ENCODE data around the gene IMP4. TPM values are rescaled to one million over a fixed set of nuclear protein-coding genes. Genes with fewer than 3 reads are reported as not detected.

The IMP4 gene
- total and polyA plus RNA-seq, 2 experiments from 2014 or later, result 87.8 to 147 TPM

- Histone ChIP-seq H3K4me3 (no peak overlapping the region), H2AFZ (no peak overlapping the region), H3K4me2 (no peak overlapping the region), H3K36me3 (ENCODE audit: insufficient read depth) (no peaks in the 10 kb centered on the region), H3F3A (replicated peaks; ENCODE audit: low read depth) (no peaks in the 10 kb centered on the region), H4K20me1 (replicated peaks; ENCODE audit: insufficient read depth) (no peaks in the 10 kb centered on the region), H3K4me1 (ENCODE audit: insufficient read depth) (no peaks in the 10 kb centered on the region), H3K9me2 (ENCODE audit: insufficient read depth) (no peaks in the 10 kb centered on the region), H3K27ac (ENCODE audit: low read depth) (no peak overlapping the region), H3K79me2 (replicated peaks; ENCODE audit: insufficient read depth) (no peaks in the 10 kb centered on the region), H3K27me3 (ENCODE audit: insufficient read depth) (no peaks in the 10 kb centered on the region)
- ATAC-seq, result no peak
- no peak for DNase-seq (ENCODE audit: low spot score)
- Mint-ChIP-seq H3K27ac (no peak overlapping the region), H3K27me3 (ENCODE audit: insufficient read depth, low read depth, poor library complexity) (peaks cover 4% of the 10 kb centered on the region), H3K36me3 (ENCODE audit: low read depth) (no peaks in the 10 kb centered on the region), H3K4me3 (no peak overlapping the region), H3K4me1 (no peaks in the 10 kb centered on the region), H3K9me3 (no peaks in the 10 kb centered on the region)
- TF ChIP-seq NANOG (IDR thresholded peaks at IDR 0.05; ENCODE audit: borderline replicate concordance), result no peak
- no peak for TF ChIP-seq ZNF462 (CRISPR knock-in tag; IDR thresholded peaks at IDR 0.05)
- no peak for TF ChIP-seq EZH2phosphoT487 (IDR thresholded peaks at IDR 0.05; ENCODE audit: unreplicated experiment)
- TF ChIP-seq CREB1 (CRISPR knock-in tag; IDR thresholded peaks at IDR 0.05; ENCODE audit: low read depth), result no peak
- TF ChIP-seq REST (IDR thresholded peaks at IDR 0.05; ENCODE audit: unreplicated experiment), result no peak
- no peak for TF ChIP-seq POLR2AphosphoS5 (IDR thresholded peaks at IDR 0.05; ENCODE audit: low read depth)
- no peak for TF ChIP-seq EZH2 (IDR thresholded peaks at IDR 0.05; ENCODE audit: low read depth, unreplicated experiment)
- no peak for TF ChIP-seq STAT1 (IDR thresholded peaks at IDR 0.05; ENCODE audit: unreplicated experiment)
- no peak for TF ChIP-seq CTCF (conservative IDR thresholded peaks at IDR 0.05; ENCODE audit: low read depth in 2 of 2)
- TF ChIP-seq ETS1 (IDR thresholded peaks at IDR 0.05), result no peak
- no peak for TF ChIP-seq ZNF331 (CRISPR knock-in tag; IDR thresholded peaks at IDR 0.05; ENCODE audit: low read depth)
- TF ChIP-seq ZNF114 (CRISPR knock-in tag; IDR thresholded peaks at IDR 0.05), result no peak
- TF ChIP-seq JUNB (IDR thresholded peaks at IDR 0.05; ENCODE audit: unreplicated experiment), result no peak
Observed at GRCh38 chr2:130313812-130314334, 28.8 kb upstream of the IMP4 start.

Measured in GM23338 (cell line).